GM19023 (cell line): ENCODE data around the gene MEGF8.

Experiments used
- ATAC-seq: cut with Tn5 transposase; IDR thresholded peaks from one replicate; pipeline ENCODE4 v1.9.1; 2021; ENCODE audit warnings: mild to moderate bottlenecking, moderate library complexity; ENCODE audit not compliant: unreplicated experiment

Gene MEGF8

GRCh38 chr19:42409477-42409876, 84.0 kb downstream of the MEGF8 start:
- ATAC-seq = no peak

- ATAC-seq = no peak
These were observed 84.9 kb downstream of the MEGF8 start for GRCh38 chr19:42410371-42410770.

- ATAC-seq = no peak
These were observed 86.2 kb downstream of the MEGF8 start for GRCh38 chr19:42411581-42412178.

GRCh38 chr19:42412227-42412626, 86.8 kb downstream of the MEGF8 start:
- ATAC-seq = no peak

- ATAC-seq = no peak
These were observed 87.2 kb downstream of the MEGF8 start for GRCh38 chr19:42412661-42413076.

GRCh38 chr19:42419309-42419708, 93.9 kb downstream of the MEGF8 start:
- ATAC-seq = no peak

- ATAC-seq = no peak
These were observed 94.7 kb downstream of the MEGF8 start for GRCh38 chr19:42420055-42420544.

GRCh38 chr19:42421101-42421500, 95.7 kb downstream of the MEGF8 start:
- ATAC-seq = no peak

GRCh38 chr19:42421591-42422031, 96.2 kb downstream of the MEGF8 start:
- no peak for ATAC-seq

- no peak for ATAC-seq
These were observed 96.9 kb downstream of the MEGF8 start for GRCh38 chr19:42422092-42422900.

GRCh38 chr19:42422901-42423461, 97.5 kb downstream of the MEGF8 start:
- peak; percentile 32 for ATAC-seq

GRCh38 chr19:42423462-42424344, 98.3 kb downstream of the MEGF8 start:
- peak; percentile 90 for ATAC-seq

- no peak for ATAC-seq
These were observed 98.9 kb downstream of the MEGF8 start for GRCh38 chr19:42424345-42424707.

- no peak for ATAC-seq
These were observed 99.3 kb downstream of the MEGF8 start for GRCh38 chr19:42424712-42425131.

GRCh38 chr19:42426643-42427042, 101.2 kb downstream of the MEGF8 start:
- no peak for ATAC-seq

- ATAC-seq = no peak
These were observed 101.9 kb downstream of the MEGF8 start, which contains the start of gene LIPE for GRCh38 chr19:42427313-42427712. Gene LIPE (minus strand): TSS chr19:42427388. CDS start chr19:42427149, 239 bp downstream.
